ENCODE results near the gene ITPRIPL2. TPM values are rescaled to one million over a fixed set of nuclear protein-coding genes. Genes with fewer than 3 reads are reported as not detected.

Gene ITPRIPL2
- total and polyA plus RNA-seq, 2 of the 13 experiments (the other 11 are each of a cell fraction or from before 2014, with no cell fraction given): 5.9 to 12.6 TPM

Other genes starting within 250 kb of the ITPRIPL2 start
- gene SMG1, start 187.6 kb upstream of the ITPRIPL2 start, total RNA-seq (2016; rRNA removed; fragmentation: Illumina TruSeq; extraction: Trizol): 53.7 and 72.7 TPM in 2 replicates
- gene SMG1, start 187.6 kb upstream of the ITPRIPL2 start, polyA plus RNA-seq (2011; rRNA removed): 39.1 and 48.7 TPM in 2 replicates
- gene TMC7, start 130.0 kb upstream of the ITPRIPL2 start, total RNA-seq (2016; rRNA removed; fragmentation: Illumina TruSeq; extraction: Trizol): 1.2 TPM in 2 replicates
- gene TMC7, start 130.0 kb upstream of the ITPRIPL2 start, polyA plus RNA-seq (2011; rRNA removed): 5.1 and 5.4 TPM in 2 replicates
- gene COQ7, start 46.4 kb upstream of the ITPRIPL2 start, total RNA-seq (2016; rRNA removed; fragmentation: Illumina TruSeq; extraction: Trizol): 45.7 and 50.6 TPM in 2 replicates
- gene COQ7, start 46.4 kb upstream of the ITPRIPL2 start, polyA plus RNA-seq (2011; rRNA removed): 16.3 and 20.1 TPM in 2 replicates
- gene SYT17, start 54.3 kb downstream of the ITPRIPL2 start, total RNA-seq (2016; rRNA removed; fragmentation: Illumina TruSeq; extraction: Trizol): 0.14 TPM in 1 of 2 replicates, not detected in the other
- 0.44 and 0.85 TPM in 2 replicates for gene SYT17, start 54.3 kb downstream of the ITPRIPL2 start, polyA plus RNA-seq (2011; rRNA removed)
- gene CLEC19A, start 171.8 kb downstream of the ITPRIPL2 start, total RNA-seq (2016; rRNA removed; fragmentation: Illumina TruSeq; extraction: Trizol): not detected in 2 replicates
- not detected in 2 replicates for gene CLEC19A, start 171.8 kb downstream of the ITPRIPL2 start, polyA plus RNA-seq (2011; rRNA removed)

Measured in HepG2 (cell line).